Ovary (tissue), 3 donors: ENCODE results near the gene CLK2.

ENCODE experiments used
- CTCF ChIP-seq, 3 donors: fragments of 450-650 bp in 2 of 3; fragments of 200-600 bp in 1 of 3; IDR thresholded peaks; one replicate each; pipeline versions ENCODE4 v1.5.1 to v1.8.0; 2016 to 2022; ENCODE audit warnings: antibody characterized with exemption in 3 of 3, mild to moderate bottlenecking in 1 of 3
- EP300 ChIP-seq: sonication (generic); formaldehyde crosslinking; IDR thresholded peaks from one replicate; pipeline ENCODE4 v1.6.1; 2017; ENCODE audit warnings: antibody characterized with exemption
- donor health status: DM: no; HTN: no; CAD: no.

- no peak for TF ChIP-seq CTCF (IDR thresholded peaks at IDR 0.05)
- TF ChIP-seq EP300, result no peak
Observed at GRCh38 chr1:155300553-155301329, 27.4 kb upstream of the CLK2 start.
